Keratinocyte (primary cell): ENCODE results near the gene CCRL2. TPM values are rescaled to one million over a fixed set of nuclear protein-coding genes. Genes with fewer than 3 reads are reported as not detected.

Experiments used
- DNase-seq: peaks from one replicate; pipeline ENCODE4 v3.0.0-alpha.2; 2011; ENCODE audit warnings: low read depth, missing footprints, low spot score
- FAIRE-seq: peaks from 2 replicates; lab custom pipeline; 2011; peaks lifted over from hg19 to GRCh38; lab: Jason Lieb, UNC
- H2AFZ ChIP-seq: 2 replicates; pipeline ENCODE4 v1.6.0; 2012; ENCODE audit warnings: low read length, control low read depth, inconsistent platforms; ENCODE audit not compliant: control insufficient read depth
- H3K27ac ChIP-seq: 2 replicates; pipeline ENCODE4 v1.5.1; 2011; ENCODE audit warnings: low read length; ENCODE audit not compliant: control insufficient read depth, insufficient read depth
- H3K27me3 ChIP-seq: 3 replicates; pipeline ENCODE4 v1.6.0; 2011; ENCODE audit warnings: low read length; ENCODE audit not compliant: control insufficient read depth, insufficient read depth; ENCODE audit errors: extremely low read depth
- H3K36me3 ChIP-seq, 2 experiments: 2 replicates in 1 of 2; 3 replicates in 1 of 2; pipeline ENCODE4 v1.5.1; 2011; ENCODE audit warnings: low read length in 2 of 2, mild to moderate bottlenecking in 1 of 2; ENCODE audit not compliant: control insufficient read depth in 2 of 2, insufficient read depth in 2 of 2; ENCODE audit errors: extremely low read depth in 1 of 2
- H3K4me1 ChIP-seq: 3 replicates; pipeline ENCODE4 v1.5.1; 2011; ENCODE audit warnings: low read length; ENCODE audit not compliant: control insufficient read depth, insufficient read depth; ENCODE audit errors: extremely low read depth
- H3K4me2 ChIP-seq: 3 replicates; pipeline ENCODE4 v1.6.0; 2011; ENCODE audit warnings: low read depth, low read length; ENCODE audit not compliant: control insufficient read depth, insufficient read depth; ENCODE audit errors: extremely low read depth
- H3K4me3 ChIP-seq, 3 experiments: fragments of 200-600 bp in 1 of 3; sonication (generic) in 1 of 3; 2 replicates in 2 of 3; 3 replicates in 1 of 3; pipeline ENCODE4 v1.5.1; 2011 to 2016; ENCODE audit warnings: low read length in 3 of 3, mild to moderate bottlenecking in 3 of 3, control low read depth in 2 of 3, inconsistent platforms in 1 of 3, low read depth in 1 of 3, mixed read lengths in 1 of 3, mixed run types in 1 of 3, moderate library complexity in 1 of 3; ENCODE audit not compliant: control insufficient read depth in 2 of 3, insufficient read depth in 2 of 3; ENCODE audit errors: extremely low read depth in 1 of 3
- H3K79me2 ChIP-seq: 2 replicates; pipeline ENCODE4 v1.6.0; 2012; ENCODE audit warnings: low read length; ENCODE audit not compliant: control insufficient read depth, insufficient read depth
- H3K9ac ChIP-seq: 3 replicates; pipeline ENCODE4 v1.6.0; 2011; ENCODE audit warnings: low read length; ENCODE audit not compliant: control insufficient read depth, insufficient read depth; ENCODE audit errors: extremely low read depth
- H3K9me1 ChIP-seq: 3 replicates; pipeline ENCODE4 v1.6.0; 2011; ENCODE audit warnings: low read length; ENCODE audit not compliant: control insufficient read depth, insufficient read depth; ENCODE audit errors: extremely low read depth
- H3K9me3 ChIP-seq: 2 replicates; pipeline ENCODE4 v1.5.1; 2012; ENCODE audit warnings: low read depth, low read length; ENCODE audit not compliant: control insufficient read depth
- H4K20me1 ChIP-seq: 3 replicates; pipeline ENCODE4 v1.6.0; 2011; ENCODE audit warnings: low read length; ENCODE audit not compliant: control insufficient read depth, insufficient read depth; ENCODE audit errors: extremely low read depth
- EZH2 ChIP-seq: IDR thresholded peaks from one replicate; pipeline ENCODE4 v1.6.1; 2012; ENCODE audit warnings: inconsistent platforms, mild to moderate bottlenecking, low read length, moderate library complexity
- dilution Hi-C: fragments of 300-500 bp; cut with MboI; formaldehyde crosslinking; loops from one replicate; pipeline ENCODE4 v1.7.0; 2020; ENCODE audit warnings: low sequenced_read_pairs; ENCODE audit not compliant: extremely low pct_ligation_motif_present
- polyA minus RNA-seq, 3 experiments: library from RNA; depleted of rRNA, polyadenylated mRNA; stranded (reverse); fragments of >200 nt; gene quantifications; 1 replicate in 1 of 3; 2 replicates in 1 of 3; 3 replicates in 1 of 3; pipeline ENCODE4 v1.2.3, GENCODE V29; 2011
- polyA plus RNA-seq, 5 experiments: library from polyadenylated mRNA; depleted of rRNA in 3 of 5; stranded (reverse) in 3 of 5; stranded (forward) in 1 of 5; unstranded in 1 of 5; fragments of >200 nt; gene quantifications; 1 replicate in 1 of 5; 2 replicates in 3 of 5; 3 replicates in 1 of 5; pipeline versions ENCODE4 v1.2.1 to v1.2.3, GENCODE V29; 2011 to 2012; ENCODE audit warnings: missing spikeins in 2 of 5, low read depth in 1 of 5, low replicate concordance in 1 of 5
- TF ChIP-seq, protein P1 (sequence below), 3 experiments: IDR thresholded peaks in 1 of 3; conservative IDR thresholded peaks in 1 of 3; optimal IDR thresholded peaks in 1 of 3; 2 replicates in 2 of 3; 3 replicates in 1 of 3; pipeline versions ENCODE3 to v1.5.1; 2011; ENCODE audit warnings: low read length in 3 of 3, mild to moderate bottlenecking in 3 of 3, moderate library complexity in 2 of 3, control low read depth in 1 of 3, inconsistent platforms in 1 of 3; ENCODE audit not compliant: insufficient read depth in 2 of 3; ENCODE audit errors: extremely low read depth in 1 of 3

CCRL2 gene, protein sequence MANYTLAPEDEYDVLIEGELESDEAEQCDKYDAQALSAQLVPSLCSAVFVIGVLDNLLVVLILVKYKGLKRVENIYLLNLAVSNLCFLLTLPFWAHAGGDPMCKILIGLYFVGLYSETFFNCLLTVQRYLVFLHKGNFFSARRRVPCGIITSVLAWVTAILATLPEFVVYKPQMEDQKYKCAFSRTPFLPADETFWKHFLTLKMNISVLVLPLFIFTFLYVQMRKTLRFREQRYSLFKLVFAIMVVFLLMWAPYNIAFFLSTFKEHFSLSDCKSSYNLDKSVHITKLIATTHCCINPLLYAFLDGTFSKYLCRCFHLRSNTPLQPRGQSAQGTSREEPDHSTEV
- polyA plus RNA-seq (0.09 to 0.17 TPM in 2 of 3 replicates, not detected in the other), polyA minus RNA-seq (not detected in 3 replicates)
- not detected for polyA plus RNA-seq (2011; ENCODE audit: low read depth)
- polyA plus RNA-seq (2011; cell fraction: cytosol; rRNA removed) = not detected in 2 replicates
- polyA plus RNA-seq (2011; cell fraction: nucleus; rRNA removed) = 0.06 and 0.17 TPM in 2 replicates
- polyA plus RNA-seq (2012; ENCODE audit: low replicate concordance) = 0.17 and 0.28 TPM in 2 replicates
- polyA minus RNA-seq (2011; cell fraction: cytosol; rRNA and poly(A)+ RNA removed) = not detected
- polyA minus RNA-seq (2011; cell fraction: nucleus; rRNA and poly(A)+ RNA removed) = not detected in 2 replicates

DNA sequence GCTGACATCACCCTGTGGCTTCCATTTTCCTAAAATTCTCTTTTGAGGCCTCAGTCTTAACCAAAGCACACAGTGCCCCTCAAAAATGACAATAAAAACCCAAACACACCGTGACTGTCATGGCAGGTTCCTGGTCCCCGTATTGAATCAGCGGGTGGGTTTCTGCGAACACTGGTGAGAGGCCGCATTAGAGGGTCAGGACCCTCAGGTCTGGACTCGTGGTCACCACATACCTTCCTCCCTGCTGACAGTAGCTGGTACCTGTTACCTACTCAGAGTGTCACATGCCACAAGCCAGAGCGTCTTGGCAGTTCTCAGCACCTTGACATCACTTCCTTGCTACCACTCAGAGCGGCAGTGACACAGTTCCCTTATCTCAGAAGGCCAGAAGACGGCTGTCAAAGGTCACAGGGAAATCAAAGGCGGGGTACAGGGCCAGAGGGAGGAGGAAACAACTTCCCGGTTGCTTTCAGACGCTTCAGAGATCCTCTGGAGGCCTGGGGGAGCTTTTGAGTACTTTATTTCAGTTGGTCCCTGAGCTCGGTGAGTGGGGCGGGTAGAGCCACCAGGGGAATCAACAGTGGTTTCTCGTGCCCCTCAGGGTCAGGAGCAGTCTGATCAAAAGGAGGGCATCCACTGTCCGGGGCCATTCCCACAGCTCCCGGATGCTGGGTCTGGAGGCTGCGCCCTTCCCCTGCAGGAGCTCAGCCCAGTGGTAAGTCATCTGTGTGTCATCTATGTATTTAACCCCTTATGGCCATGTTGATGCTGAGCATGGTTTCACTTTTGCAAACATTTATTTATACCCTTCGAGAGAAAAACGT is at the start of gene CCRL2, which contains the start of gene CCR5AS:
TSS of gene CCRL2 (plus strand) at position 472 of the 824 bp plus-strand sequence. CDS start 821 bp downstream, outside the sequence.
TSS of gene CCR5AS (minus strand) at position 279 of the 824 bp plus-strand sequence.
- no peaks in the 10 kb centered on the region for H3K27me3 ChIP-seq
- DNase-seq (no peak), FAIRE-seq (no peak)
- no peaks in the 10 kb centered on the region for H3K9me1 ChIP-seq
- H3K36me3 ChIP-seq = no peaks in the 10 kb centered on the region
- H3K4me1 ChIP-seq = no peaks in the 10 kb centered on the region
- TF ChIP-seq, protein P1, sequence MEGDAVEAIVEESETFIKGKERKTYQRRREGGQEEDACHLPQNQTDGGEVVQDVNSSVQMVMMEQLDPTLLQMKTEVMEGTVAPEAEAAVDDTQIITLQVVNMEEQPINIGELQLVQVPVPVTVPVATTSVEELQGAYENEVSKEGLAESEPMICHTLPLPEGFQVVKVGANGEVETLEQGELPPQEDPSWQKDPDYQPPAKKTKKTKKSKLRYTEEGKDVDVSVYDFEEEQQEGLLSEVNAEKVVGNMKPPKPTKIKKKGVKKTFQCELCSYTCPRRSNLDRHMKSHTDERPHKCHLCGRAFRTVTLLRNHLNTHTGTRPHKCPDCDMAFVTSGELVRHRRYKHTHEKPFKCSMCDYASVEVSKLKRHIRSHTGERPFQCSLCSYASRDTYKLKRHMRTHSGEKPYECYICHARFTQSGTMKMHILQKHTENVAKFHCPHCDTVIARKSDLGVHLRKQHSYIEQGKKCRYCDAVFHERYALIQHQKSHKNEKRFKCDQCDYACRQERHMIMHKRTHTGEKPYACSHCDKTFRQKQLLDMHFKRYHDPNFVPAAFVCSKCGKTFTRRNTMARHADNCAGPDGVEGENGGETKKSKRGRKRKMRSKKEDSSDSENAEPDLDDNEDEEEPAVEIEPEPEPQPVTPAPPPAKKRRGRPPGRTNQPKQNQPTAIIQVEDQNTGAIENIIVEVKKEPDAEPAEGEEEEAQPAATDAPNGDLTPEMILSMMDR (optimal IDR thresholded peaks at IDR 0.05 in 1 of 3, IDR thresholded peaks at IDR 0.05 in 1 of 3, conservative IDR thresholded peaks at IDR 0.05 in 1 of 3; ENCODE audit: extremely low read depth in 1 of 3, insufficient read depth in 2 of 3, low read length in 3 of 3) = no peak
- TF ChIP-seq EZH2 = no peak
- H2AFZ ChIP-seq = no peak within 1 kb of the TSS
- no peak within 1 kb of the TSS for H3K27ac ChIP-seq
- no peak within 1 kb of the TSS for H3K4me2 ChIP-seq
- no peaks in the 10 kb centered on the region for H3K79me2 ChIP-seq
- dilution Hi-C loops = no loop called here
- H3K9me3 ChIP-seq = no peaks in the 10 kb centered on the region
- H4K20me1 ChIP-seq = no peaks in the 10 kb centered on the region
- H3K9ac ChIP-seq = no peak within 1 kb of the TSS
- H3K4me3 ChIP-seq = no peak within 1 kb of the TSS

DNA sequence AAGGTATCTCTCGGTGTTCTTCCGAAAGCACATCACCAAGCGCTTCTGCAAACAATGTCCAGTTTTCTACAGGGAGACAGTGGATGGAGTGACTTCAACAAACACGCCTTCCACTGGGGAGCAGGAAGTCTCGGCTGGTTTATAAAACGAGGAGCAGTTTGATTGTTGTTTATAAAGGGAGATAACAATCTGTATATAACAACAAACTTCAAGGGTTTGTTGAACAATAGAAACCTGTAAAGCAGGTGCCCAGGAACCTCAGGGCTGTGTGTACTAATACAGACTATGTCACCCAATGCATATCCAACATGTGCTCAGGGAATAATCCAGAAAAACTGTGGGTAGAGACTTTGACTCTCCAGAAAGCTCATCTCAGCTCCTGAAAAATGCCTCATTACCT is 48.6 kb upstream of the CCRL2 start:
- H3K36me3 ChIP-seq = no peaks in the 10 kb centered on the region
- no peaks in the 10 kb centered on the region for H3K9me1 ChIP-seq
- no peak overlapping the region for H2AFZ ChIP-seq
- DNase-seq = no peak
- dilution Hi-C loops = no loop called here
- H3K27ac ChIP-seq = no peak overlapping the region
- no peak for FAIRE-seq
- H3K79me2 ChIP-seq = no peaks in the 10 kb centered on the region
- H3K4me1 ChIP-seq = peaks cover 3% of the 10 kb centered on the region
- no peak overlapping the region for H3K4me2 ChIP-seq
- no peaks in the 10 kb centered on the region for H4K20me1 ChIP-seq
- H3K4me3 ChIP-seq = no peak overlapping the region
- TF ChIP-seq EZH2 = no peak
- TF ChIP-seq, protein P1 (optimal IDR thresholded peaks at IDR 0.05 in 1 of 3, IDR thresholded peaks at IDR 0.05 in 1 of 3, conservative IDR thresholded peaks at IDR 0.05 in 1 of 3; ENCODE audit: extremely low read depth in 1 of 3, insufficient read depth in 2 of 3, low read length in 3 of 3) = no peak
- H3K9ac ChIP-seq = no peak overlapping the region
- no peaks in the 10 kb centered on the region for H3K9me3 ChIP-seq
- peaks cover 40% of the 10 kb centered on the region for H3K27me3 ChIP-seq
